Tibial nerve (tissue), 4 donors: ENCODE measurements around the gene C1orf216. TPM values are rescaled to one million over a fixed set of nuclear protein-coding genes. Genes with fewer than 3 reads are reported as not detected.

Experiments used
- DNase-seq, 2 donors: peaks; one replicate each; pipeline ENCODE4 v3.0.0-alpha.2; 2019; ENCODE audit warnings: low spot score in 2 of 2
- H3K27ac ChIP-seq, 4 donors: fragments of 200-600 bp; sonication (generic) in 3 of 4; one replicate each; pipeline ENCODE4 v1.5.1; 2017 to 2019; ENCODE audit warnings: mild to moderate bottlenecking in 1 of 4
- H3K27me3 ChIP-seq, 2 donors: fragments of 200-600 bp; sonication (generic) in 1 of 2; one replicate each; pipeline versions ENCODE4 v1.5.1 to v1.6.0; 2017 to 2019
- H3K36me3 ChIP-seq, 3 donors: fragments of 200-600 bp; sonication (generic); one replicate each; pipeline ENCODE4 v1.5.1; 2018 to 2019
- H3K4me1 ChIP-seq, 4 donors: fragments of 200-600 bp; sonication (generic) in 3 of 4; one replicate each; pipeline ENCODE4 v1.5.1; 2017 to 2019
- H3K4me3 ChIP-seq, 4 donors: fragments of 200-600 bp; sonication (generic) in 3 of 4; one replicate each; pipeline ENCODE4 v1.5.1; 2017 to 2019; ENCODE audit warnings: mild to moderate bottlenecking in 1 of 4, moderate library complexity in 1 of 4
- H3K9me3 ChIP-seq, 4 donors: fragments of 200-600 bp; sonication (generic) in 3 of 4; one replicate each; pipeline ENCODE4 v1.5.1; 2017 to 2019
- EP300 ChIP-seq, 2 donors: sonication (generic); formaldehyde crosslinking; IDR thresholded peaks; one replicate each; pipeline ENCODE4 v1.6.1; 2017; ENCODE audit warnings: antibody characterized with exemption in 2 of 2, mild to moderate bottlenecking in 1 of 2
- POLR2A ChIP-seq, 2 donors: fragments of 450-650 bp; IDR thresholded peaks; one replicate each; pipeline ENCODE4 v1.6.1; 2017; ENCODE audit warnings: antibody characterized with exemption in 2 of 2, mild to moderate bottlenecking in 2 of 2, moderate library complexity in 2 of 2
- WGBS, 2 donors: methylation state at CpG; one replicate each; pipeline ENCODE4 v1.1.5; 2018; 5-methylcytosine and 5-hydroxymethylcytosine counted together
- total RNA-seq, 4 donors: library from RNA; depleted of rRNA; stranded (reverse); fragments of >200 nt; gene quantifications; one replicate each; pipeline ENCODE4 v1.1.0, GENCODE V29; 2016
- TF ChIP-seq, protein P1 (sequence below), 5 experiments: fragments of 200-600 bp in 3 of 5; fragments of 450-650 bp in 2 of 5; sonication (generic) in 3 of 5; IDR thresholded peaks; one replicate each; pipeline ENCODE4 v1.5.1; 2016 to 2019; ENCODE audit warnings: antibody characterized with exemption in 5 of 5, mild to moderate bottlenecking in 3 of 5, moderate library complexity in 2 of 5

Gene C1orf216
- total RNA-seq, 4 donors from 2014 or later: 23.4 to 28.3 (median 26.8) TPM

- Histone ChIP-seq H3K4me3 (no peak overlapping the region), H3K9me3 (no peaks in the 10 kb centered on the region), H3K36me3 (no peaks in the 10 kb centered on the region), H3K4me1 (no peaks in the 10 kb centered on the region), H3K27ac (no peak overlapping the region), H3K27me3 (no peaks in the 10 kb centered on the region)
- WGBS, 2 donors: 83 to 87% methylated on average over 4 of the region's 4 CpGs
- TF ChIP-seq, protein P1, sequence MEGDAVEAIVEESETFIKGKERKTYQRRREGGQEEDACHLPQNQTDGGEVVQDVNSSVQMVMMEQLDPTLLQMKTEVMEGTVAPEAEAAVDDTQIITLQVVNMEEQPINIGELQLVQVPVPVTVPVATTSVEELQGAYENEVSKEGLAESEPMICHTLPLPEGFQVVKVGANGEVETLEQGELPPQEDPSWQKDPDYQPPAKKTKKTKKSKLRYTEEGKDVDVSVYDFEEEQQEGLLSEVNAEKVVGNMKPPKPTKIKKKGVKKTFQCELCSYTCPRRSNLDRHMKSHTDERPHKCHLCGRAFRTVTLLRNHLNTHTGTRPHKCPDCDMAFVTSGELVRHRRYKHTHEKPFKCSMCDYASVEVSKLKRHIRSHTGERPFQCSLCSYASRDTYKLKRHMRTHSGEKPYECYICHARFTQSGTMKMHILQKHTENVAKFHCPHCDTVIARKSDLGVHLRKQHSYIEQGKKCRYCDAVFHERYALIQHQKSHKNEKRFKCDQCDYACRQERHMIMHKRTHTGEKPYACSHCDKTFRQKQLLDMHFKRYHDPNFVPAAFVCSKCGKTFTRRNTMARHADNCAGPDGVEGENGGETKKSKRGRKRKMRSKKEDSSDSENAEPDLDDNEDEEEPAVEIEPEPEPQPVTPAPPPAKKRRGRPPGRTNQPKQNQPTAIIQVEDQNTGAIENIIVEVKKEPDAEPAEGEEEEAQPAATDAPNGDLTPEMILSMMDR (IDR thresholded peaks at IDR 0.05): no peak
- TF ChIP-seq EP300 (IDR thresholded peaks at IDR 0.05) (no peak), POLR2A (IDR thresholded peaks at IDR 0.05) (no peak)
- no peak for DNase-seq
Measured at GRCh38 chr1:35753626-35754260, 35.1 kb upstream of the C1orf216 start.

DNA sequence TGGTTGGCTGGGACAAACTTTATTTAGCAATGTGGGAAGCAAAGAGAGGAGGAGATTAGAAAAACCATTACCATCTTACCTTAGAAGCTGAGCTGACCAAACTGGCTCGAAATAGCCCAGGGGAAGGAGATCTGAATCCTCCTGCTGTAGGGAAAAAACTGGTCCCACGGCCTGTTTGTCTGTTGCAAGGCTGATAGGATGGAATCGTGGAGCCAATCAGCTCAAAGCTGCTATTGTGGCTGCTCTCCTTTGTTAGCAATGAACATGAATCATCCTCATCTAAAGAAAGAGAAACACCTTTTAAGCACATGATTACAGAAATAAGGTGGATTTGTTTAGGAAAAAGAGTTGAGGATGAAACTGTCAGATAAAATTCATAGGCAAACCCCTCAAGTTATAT, 29.6 kb upstream of the C1orf216 start:
- 74 to 82% methylated on average over 3 of the region's 3 CpGs for WGBS, 2 donors
- Histone ChIP-seq H3K9me3 (no peaks in the 10 kb centered on the region), H3K4me1 (no peaks in the 10 kb centered on the region), H3K36me3 (no peaks in the 10 kb centered on the region), H3K27me3 (no peaks in the 10 kb centered on the region), H3K4me3 (no peak overlapping the region), H3K27ac (no peak overlapping the region)
- no peak for DNase-seq
- TF ChIP-seq POLR2A (IDR thresholded peaks at IDR 0.05) (no peak), EP300 (IDR thresholded peaks at IDR 0.05) (no peak)
- TF ChIP-seq, protein P1 (IDR thresholded peaks at IDR 0.05): no peak

DNA sequence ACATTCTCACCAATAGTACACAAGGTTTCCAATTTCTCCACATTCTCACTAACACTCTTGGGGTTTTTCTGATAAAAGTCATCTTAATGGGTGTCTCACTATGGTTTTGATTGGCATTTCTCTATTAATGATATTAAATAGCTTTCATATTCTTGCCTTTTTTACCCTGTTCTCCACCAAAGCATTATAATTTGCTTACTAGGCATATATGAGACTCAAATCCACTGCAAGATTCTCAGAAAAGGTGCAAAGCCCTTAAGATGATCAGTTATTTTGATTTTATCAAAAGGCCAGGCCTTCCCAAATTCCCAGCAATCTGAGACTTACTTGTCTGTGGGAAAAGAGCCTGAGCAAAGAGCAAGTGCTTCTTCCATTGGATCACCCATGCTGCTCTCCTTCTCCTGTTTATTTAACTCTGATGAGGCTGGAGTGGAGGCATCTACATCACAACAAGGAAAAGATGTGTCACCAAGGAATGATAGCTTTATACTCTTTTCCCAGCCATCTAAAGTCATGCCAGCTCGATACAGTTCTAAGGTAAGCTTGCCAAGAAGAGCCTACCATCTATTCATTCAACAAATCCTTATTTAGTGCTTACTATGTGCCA, 26.5 kb upstream of the C1orf216 start:
- no peak for DNase-seq
- H3K4me1 ChIP-seq: no peaks in the 10 kb centered on the region
- no peak overlapping the region for H3K27ac ChIP-seq
- no peaks in the 10 kb centered on the region for H3K9me3 ChIP-seq
- no peak for TF ChIP-seq EP300 (IDR thresholded peaks at IDR 0.05)
- TF ChIP-seq, protein P1 (IDR thresholded peaks at IDR 0.05): no peak
- no peak for TF ChIP-seq POLR2A (IDR thresholded peaks at IDR 0.05)
- no peak overlapping the region for H3K4me3 ChIP-seq
- no peaks in the 10 kb centered on the region for H3K36me3 ChIP-seq
- 94 to 100% methylated on average over 1 of the region's 1 CpG for WGBS, 2 donors
- no peaks in the 10 kb centered on the region for H3K27me3 ChIP-seq

- WGBS, 2 donors: 81 to 100% methylated on average over 1 of the region's 1 CpG
- no peak for DNase-seq
- Histone ChIP-seq H3K27me3 (no peaks in the 10 kb centered on the region), H3K36me3 (no peaks in the 10 kb centered on the region), H3K27ac (no peak overlapping the region), H3K9me3 (no peaks in the 10 kb centered on the region), H3K4me1 (no peaks in the 10 kb centered on the region), H3K4me3 (no peak overlapping the region)
- TF ChIP-seq, protein P1 (IDR thresholded peaks at IDR 0.05): no peak
Measured at GRCh38 chr1:35737120-35737519, 18.4 kb upstream of the C1orf216 start.

GRCh38 chr1:35727434-35728040, 8.9 kb upstream of the C1orf216 start:
- H3K4me1 ChIP-seq: peaks cover 0 to 17% (median 2%) of the 10 kb centered on the region in 4 donors
- 86 to 89% methylated on average over 4 of the region's 4 CpGs for WGBS, 2 donors
- no peaks in the 10 kb centered on the region for H3K36me3 ChIP-seq
- H3K27me3 ChIP-seq: no peaks in the 10 kb centered on the region
- no peaks in the 10 kb centered on the region for H3K9me3 ChIP-seq
- TF ChIP-seq POLR2A (IDR thresholded peaks at IDR 0.05) (no peak), EP300 (IDR thresholded peaks at IDR 0.05) (no peak)
- TF ChIP-seq, protein P1 (IDR thresholded peaks at IDR 0.05): no peak
- no peak overlapping the region for H3K4me3 ChIP-seq
- no peak overlapping the region for H3K27ac ChIP-seq
- no peak for DNase-seq
